ENCODE data around the gene KRT1.

KRT1 gene

DNA sequence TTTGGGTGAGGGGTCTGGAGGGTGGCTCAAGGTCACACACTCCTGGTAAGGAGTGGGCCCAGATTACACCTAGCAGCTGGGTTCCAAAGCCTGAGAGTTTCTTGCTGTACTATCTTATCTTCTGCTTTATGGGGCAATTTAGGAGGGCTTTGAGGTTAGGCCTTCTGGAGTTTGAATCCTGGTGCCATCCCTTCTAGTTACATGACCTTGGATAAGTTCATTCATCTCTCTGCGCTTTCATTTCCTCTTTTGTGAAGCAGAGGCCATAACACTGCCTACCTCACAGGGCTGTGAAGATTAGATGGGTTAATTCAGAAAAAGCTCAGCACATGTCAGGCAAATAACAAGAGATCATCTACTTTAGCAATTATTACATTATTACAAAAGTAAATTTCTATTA lies 30.5 kb upstream of the KRT1 start:
- no peak for DNase-seq (ENCODE audit: low spot score)
- Histone ChIP-seq H3K27ac (no peak overlapping the region), H3K4me3 (no peak overlapping the region)
- TF ChIP-seq, protein P1, sequence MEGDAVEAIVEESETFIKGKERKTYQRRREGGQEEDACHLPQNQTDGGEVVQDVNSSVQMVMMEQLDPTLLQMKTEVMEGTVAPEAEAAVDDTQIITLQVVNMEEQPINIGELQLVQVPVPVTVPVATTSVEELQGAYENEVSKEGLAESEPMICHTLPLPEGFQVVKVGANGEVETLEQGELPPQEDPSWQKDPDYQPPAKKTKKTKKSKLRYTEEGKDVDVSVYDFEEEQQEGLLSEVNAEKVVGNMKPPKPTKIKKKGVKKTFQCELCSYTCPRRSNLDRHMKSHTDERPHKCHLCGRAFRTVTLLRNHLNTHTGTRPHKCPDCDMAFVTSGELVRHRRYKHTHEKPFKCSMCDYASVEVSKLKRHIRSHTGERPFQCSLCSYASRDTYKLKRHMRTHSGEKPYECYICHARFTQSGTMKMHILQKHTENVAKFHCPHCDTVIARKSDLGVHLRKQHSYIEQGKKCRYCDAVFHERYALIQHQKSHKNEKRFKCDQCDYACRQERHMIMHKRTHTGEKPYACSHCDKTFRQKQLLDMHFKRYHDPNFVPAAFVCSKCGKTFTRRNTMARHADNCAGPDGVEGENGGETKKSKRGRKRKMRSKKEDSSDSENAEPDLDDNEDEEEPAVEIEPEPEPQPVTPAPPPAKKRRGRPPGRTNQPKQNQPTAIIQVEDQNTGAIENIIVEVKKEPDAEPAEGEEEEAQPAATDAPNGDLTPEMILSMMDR (IDR thresholded peaks at IDR 0.05), result no peak

DNA sequence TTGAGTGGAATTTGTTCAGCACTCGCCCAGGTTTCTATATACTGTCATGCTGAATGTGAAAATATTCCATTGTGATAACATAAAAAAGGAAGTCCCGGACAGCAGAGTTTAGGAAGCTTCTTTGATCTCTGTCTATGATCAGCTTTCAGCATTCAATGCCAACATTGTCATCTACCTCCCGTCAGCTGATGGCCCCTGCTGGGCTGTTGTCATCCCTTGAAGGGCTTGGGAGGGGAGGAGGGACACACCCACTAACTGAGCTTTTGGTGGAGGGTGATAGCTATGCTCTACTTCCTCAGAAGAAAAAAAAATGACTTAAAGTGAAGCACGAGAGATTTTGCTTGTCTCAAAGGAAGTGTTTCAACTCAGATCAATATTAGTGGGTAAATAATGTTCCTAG lies 27.8 kb upstream of the KRT1 start:
- TF ChIP-seq, protein P1 (IDR thresholded peaks at IDR 0.05), result no peak
- no peak overlapping the region for H3K4me3 ChIP-seq
- no peak for DNase-seq (ENCODE audit: low spot score)
- no peak overlapping the region for H3K27ac ChIP-seq

DNA sequence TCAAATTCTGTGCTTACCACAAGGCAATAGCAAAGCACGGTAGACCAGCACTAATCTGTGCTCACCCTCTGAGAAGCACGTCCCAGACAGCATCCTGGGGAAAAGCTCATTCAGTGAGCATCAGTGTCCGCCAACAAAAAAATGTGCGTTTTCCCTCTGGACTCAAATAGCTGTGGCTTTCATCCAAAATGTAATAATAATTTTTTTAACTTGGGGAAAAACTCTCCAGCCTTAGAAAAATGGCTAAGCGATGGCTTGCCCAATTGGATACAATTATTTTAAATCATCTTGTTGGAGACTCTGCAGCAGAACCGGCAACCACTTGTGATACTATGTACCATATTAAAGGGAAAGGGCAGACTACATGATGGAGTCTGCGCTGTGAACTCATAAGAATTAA lies 24.3 kb upstream of the KRT1 start:
- H3K4me3 ChIP-seq, result no peak overlapping the region
- TF ChIP-seq, protein P1 (IDR thresholded peaks at IDR 0.05), result no peak
- DNase-seq (ENCODE audit: low spot score), result no peak
- no peak overlapping the region for H3K27ac ChIP-seq

DNA sequence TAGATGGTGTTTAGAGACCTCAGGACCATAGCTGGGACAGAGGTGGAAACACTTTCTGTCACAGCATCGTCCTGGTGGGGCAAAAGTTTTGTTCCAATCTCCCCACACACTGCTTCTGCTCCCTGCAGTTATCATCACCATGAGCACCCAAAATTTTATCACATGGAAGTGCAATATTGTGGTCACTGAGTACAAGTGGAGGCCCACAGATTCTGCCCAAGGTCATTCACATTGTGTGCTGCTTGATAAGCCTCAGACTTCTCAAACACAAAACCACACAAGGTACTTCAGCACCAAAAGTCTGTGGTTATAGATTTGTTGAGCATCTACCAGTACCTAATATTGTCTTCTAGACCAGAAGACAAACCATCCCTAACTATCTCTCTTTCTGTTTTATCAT lies 23.7 kb upstream of the KRT1 start:
- Histone ChIP-seq H3K27ac (no peak overlapping the region), H3K4me3 (no peak overlapping the region)
- TF ChIP-seq, protein P1 (IDR thresholded peaks at IDR 0.05), result no peak
- DNase-seq (ENCODE audit: low spot score), result no peak

DNA sequence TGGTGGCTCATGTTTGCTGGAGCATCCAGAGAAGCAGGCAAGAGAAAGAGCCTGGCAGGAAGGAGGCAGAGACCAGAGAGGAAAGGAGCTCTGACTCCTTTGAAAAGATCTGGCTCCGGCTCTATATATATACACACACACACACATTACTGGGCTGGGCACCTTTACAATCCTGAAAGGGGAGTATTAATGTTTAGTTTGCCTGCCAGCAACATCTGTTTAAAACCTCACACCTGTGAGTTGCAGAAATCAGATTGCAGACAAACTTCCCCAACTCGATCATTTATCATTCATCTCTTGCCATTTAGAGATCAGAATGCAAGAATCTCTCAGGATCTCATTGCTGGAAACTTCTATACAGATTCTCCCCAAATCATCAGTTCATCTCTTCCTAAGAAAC lies 23.2 kb upstream of the KRT1 start, which contains the start of gene KRT77:
Gene KRT77 (minus strand): TSS at position 101 of the 400 bp plus-strand sequence. CDS start 90 bp downstream, at position 11.
- DNase-seq (ENCODE audit: low spot score), result no peak
- H3K27ac ChIP-seq, result no peak within 1 kb of the TSS
- TF ChIP-seq, protein P1 (IDR thresholded peaks at IDR 0.05), result no peak
- no peak within 1 kb of the TSS for H3K4me3 ChIP-seq

DNA sequence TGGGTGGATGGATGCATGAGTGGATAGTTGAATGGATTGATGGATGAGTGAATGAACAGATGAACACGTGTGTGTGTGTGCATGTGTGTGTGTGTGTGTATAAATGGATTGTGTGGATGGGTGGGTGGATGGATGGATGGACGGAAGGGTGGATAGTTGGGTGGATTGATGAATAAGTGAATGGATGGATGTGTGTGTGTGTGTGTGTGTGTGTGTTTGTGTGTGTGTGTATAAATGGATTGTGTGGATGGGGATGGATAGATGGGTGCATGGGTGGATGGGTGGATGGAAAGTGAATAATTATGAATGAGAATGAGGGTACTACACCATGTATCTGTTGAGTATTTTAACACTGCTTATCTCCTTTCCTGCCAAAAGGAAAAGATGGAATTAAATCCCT lies 22.1 kb upstream of the KRT1 start:
- H3K4me3 ChIP-seq, result no peak overlapping the region
- TF ChIP-seq, protein P1 (IDR thresholded peaks at IDR 0.05), result no peak
- DNase-seq (ENCODE audit: low spot score), result no peak
- H3K27ac ChIP-seq, result no peak overlapping the region

DNA sequence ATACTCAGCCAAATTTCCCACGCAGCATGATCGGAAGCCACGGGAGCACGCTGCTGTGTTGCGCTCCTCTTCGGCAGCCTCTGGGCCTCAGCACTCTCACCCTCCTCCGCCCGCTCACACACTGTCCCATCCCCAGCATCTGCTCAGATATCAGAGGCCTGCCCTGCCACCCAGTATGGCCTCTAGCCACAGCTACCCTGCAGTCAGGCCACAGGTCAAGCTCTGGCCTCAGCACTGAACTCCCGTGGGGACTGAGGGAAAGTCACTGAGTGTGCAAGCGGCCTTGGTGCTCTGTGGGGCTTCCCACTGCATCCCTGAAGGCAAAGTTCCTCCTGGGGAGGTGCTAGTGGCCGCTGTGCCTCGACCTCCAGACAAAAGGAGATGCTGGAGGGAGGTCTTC lies 21.1 kb upstream of the KRT1 start:
- H3K4me3 ChIP-seq, result no peak overlapping the region
- DNase-seq (ENCODE audit: low spot score), result no peak
- TF ChIP-seq, protein P1 (IDR thresholded peaks at IDR 0.05), result no peak
- no peak overlapping the region for H3K27ac ChIP-seq

Data from coronary artery (tissue), 2 donors.